B cell (primary cell): ENCODE measurements around the gene FAHD2A.
"Not testable (repeated sequence)": the region's sequence is repeated elsewhere in the genome, so short reads cannot be mapped to it uniquely, and the experiment has no call there.

Source experiments
- CTCF ChIP-seq: fragments of 200-600 bp; IDR thresholded peaks from one replicate; pipeline ENCODE4 v1.8.0; 2022; ENCODE audit warnings: antibody characterized with exemption, mild to moderate bottlenecking
- EZH2 ChIP-seq: IDR thresholded peaks from 2 replicates; pipeline ENCODE4 v1.6.1; 2012; ENCODE audit warnings: borderline replicate concordance, low read depth, mild to moderate bottlenecking, moderate library complexity, low read length; ENCODE audit not compliant: insufficient read depth, poor library complexity, severe bottlenecking

- TF ChIP-seq CTCF, EZH2: not testable (repeated sequence)
Observed at GRCh38 chr2:95404676-95405075, 2.2 kb downstream of the FAHD2A start.
